OCI-LY1 (cell line): ENCODE results near the gene BMP6.

ENCODE experiments used
- H2AFZ ChIP-seq: fragments of 200-600 bp; sonication (generic), shearing (Covaris generic); 2 replicates; pipeline ENCODE4 v1.6.0; 2014; ENCODE audit warnings: antibody characterized with exemption, mild to moderate bottlenecking, low read length
- H3F3A ChIP-seq: fragments of 200-600 bp; sonication (generic), shearing (Covaris generic); 2 replicates; pipeline ENCODE4 v1.6.0; 2014; ENCODE audit warnings: mild to moderate bottlenecking, antibody characterized with exemption, low read length, moderate library complexity; ENCODE audit not compliant: insufficient read depth
- H3K27ac ChIP-seq: fragments of 200-600 bp; sonication (generic); 2 replicates; pipeline ENCODE4 v1.5.1; 2014; ENCODE audit warnings: low read length, mixed run types, mild to moderate bottlenecking, low read depth; ENCODE audit not compliant: poor library complexity, severe bottlenecking
- H3K27me3 ChIP-seq: fragments of 200-600 bp; sonication (generic); 2 replicates; pipeline ENCODE4 v1.6.0; 2014; ENCODE audit warnings: antibody characterized with exemption, mild to moderate bottlenecking, low read length, moderate library complexity; ENCODE audit not compliant: insufficient read depth
- H3K36me3 ChIP-seq: fragments of 200-600 bp; sonication (generic); 2 replicates; pipeline ENCODE4 v1.6.1; 2014; ENCODE audit warnings: mild to moderate bottlenecking, antibody characterized with exemption, low read length, moderate library complexity, mixed read lengths; ENCODE audit not compliant: insufficient read depth
- H3K4me1 ChIP-seq: fragments of 200-600 bp; sonication (generic); 2 replicates; pipeline ENCODE4 v1.5.1; 2014; ENCODE audit warnings: mild to moderate bottlenecking, low read length, moderate library complexity; ENCODE audit not compliant: insufficient read depth, severe bottlenecking
- H3K4me2 ChIP-seq: fragments of 200-600 bp; sonication (generic), shearing (Covaris generic); 2 replicates; pipeline ENCODE4 v1.6.1; 2014; ENCODE audit warnings: low read length
- H3K4me3 ChIP-seq: fragments of 200-600 bp; sonication (generic); 2 replicates; pipeline ENCODE4 v1.5.1; 2014; ENCODE audit warnings: low read length, low read depth, mild to moderate bottlenecking, mixed read lengths; ENCODE audit not compliant: poor library complexity, severe bottlenecking
- H3K79me2 ChIP-seq: fragments of 200-600 bp; shearing (Covaris generic); 2 replicates; pipeline ENCODE4 v1.6.1; 2016; ENCODE audit warnings: mixed run types, low read length, mixed read lengths; ENCODE audit not compliant: insufficient read depth
- H3K9ac ChIP-seq: fragments of 200-600 bp; sonication (generic), shearing (Covaris generic); 2 replicates; pipeline ENCODE4 v1.6.1; 2014; ENCODE audit warnings: mild to moderate bottlenecking, low read length, mixed read lengths
- H3K9me2 ChIP-seq: fragments of 200-600 bp; sonication (generic), shearing (Covaris generic); 2 replicates; pipeline ENCODE4 v1.6.1; 2014; ENCODE audit warnings: low read depth, mild to moderate bottlenecking, low read length, mixed read lengths
- H3K9me3 ChIP-seq: fragments of 200-600 bp; shearing (Covaris generic); 2 replicates; pipeline ENCODE4 v1.6.1; 2014; ENCODE audit warnings: low read length, mixed read lengths
- H4K20me1 ChIP-seq: fragments of 200-600 bp; sonication (generic), shearing (Covaris generic); 2 replicates; pipeline ENCODE4 v1.6.0; 2016; ENCODE audit warnings: mild to moderate bottlenecking, low read length; ENCODE audit not compliant: insufficient read depth
- CTCF ChIP-seq: fragments of 200-600 bp; sonication (generic), shearing (Covaris generic); IDR thresholded peaks from 2 replicates; pipeline ENCODE4 v1.5.1; 2017; ENCODE audit warnings: mild to moderate bottlenecking, antibody characterized with exemption, low read length, moderate library complexity, mixed read lengths
- EZH2 ChIP-seq: fragments of 200-600 bp; sonication (generic), shearing (Covaris generic); IDR thresholded peaks from 2 replicates; pipeline ENCODE4 v1.8.0; 2017; ENCODE audit warnings: borderline replicate concordance, mixed run types, mild to moderate bottlenecking, antibody characterized with exemption, low read length, moderate library complexity, mixed read lengths

The BMP6 gene

GRCh38 chr6:7914311-7914710, 188.4 kb downstream of the BMP6 start:
- Histone ChIP-seq H3K4me1 (peaks cover 19% of the 10 kb centered on the region), H3K4me3 (no peak overlapping the region), H4K20me1 (no peaks in the 10 kb centered on the region), H3K27me3 (peaks cover 6% of the 10 kb centered on the region; the same call in 1 of the 2 replicates), H3K4me2 (no peak overlapping the region), H2AFZ (no peak overlapping the region), H3K79me2 (no peaks in the 10 kb centered on the region), H3K9ac (no peak overlapping the region), H3K27ac (no peak overlapping the region), H3K36me3 (no peaks in the 10 kb centered on the region), H3F3A (no peaks in the 10 kb centered on the region), H3K9me2 (no peaks in the 10 kb centered on the region), H3K9me3 (no peaks in the 10 kb centered on the region)
- TF ChIP-seq CTCF: no peak
- no peak for TF ChIP-seq EZH2

- TF ChIP-seq EZH2 (no peak), CTCF (no peak)
- Histone ChIP-seq H3K36me3 (no peaks in the 10 kb centered on the region), H3K9ac (no peak overlapping the region), H3K27me3 (peaks cover 6% of the 10 kb centered on the region; the same call in 1 of the 2 replicates), H4K20me1 (no peaks in the 10 kb centered on the region), H3K4me2 (no peak overlapping the region), H3K4me1 (peaks cover 15% of the 10 kb centered on the region), H3K79me2 (no peaks in the 10 kb centered on the region), H3K9me2 (no peaks in the 10 kb centered on the region), H3F3A (no peaks in the 10 kb centered on the region), H2AFZ (no peak overlapping the region), H3K9me3 (no peaks in the 10 kb centered on the region), H3K4me3 (no peak overlapping the region), H3K27ac (no peak overlapping the region)
Measured at GRCh38 chr6:7914991-7915789, 189.3 kb downstream of the BMP6 start.

- Histone ChIP-seq H3K79me2 (no peaks in the 10 kb centered on the region), H3K27ac (no peak overlapping the region), H3K4me3 (no peak overlapping the region), H2AFZ (no peak overlapping the region), H3K4me2 (no peak overlapping the region), H3K4me1 (peaks cover 8% of the 10 kb centered on the region), H3K9me3 (no peaks in the 10 kb centered on the region), H3F3A (no peaks in the 10 kb centered on the region), H4K20me1 (no peaks in the 10 kb centered on the region), H3K27me3 (peaks cover 6% of the 10 kb centered on the region; the same call in 1 of the 2 replicates), H3K9ac (no peak overlapping the region), H3K9me2 (no peaks in the 10 kb centered on the region), H3K36me3 (no peaks in the 10 kb centered on the region)
- no peak for TF ChIP-seq EZH2
Measured at GRCh38 chr6:7916959-7917358, 191.1 kb downstream of the BMP6 start.
